ENCODE data around the gene ADGRB3.

DNA sequence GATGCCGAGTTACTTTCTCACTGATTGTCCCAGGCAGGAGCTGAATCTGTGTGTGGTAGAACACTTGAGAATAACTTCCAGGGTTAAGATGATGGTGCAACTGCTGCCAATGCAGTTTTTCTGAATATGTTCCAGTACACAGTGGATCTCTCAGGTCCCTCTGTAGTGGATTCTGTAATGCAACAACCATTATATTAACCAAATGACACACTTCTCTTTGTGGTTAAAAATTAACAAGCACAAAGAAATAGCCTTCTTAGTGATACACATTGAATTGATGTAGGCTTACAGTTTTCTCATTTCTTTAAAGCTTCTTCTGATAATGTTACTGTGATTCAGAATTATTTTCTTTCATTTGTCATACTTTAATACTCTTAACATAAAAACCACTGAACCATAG, 383.8 kb downstream of the ADGRB3 start:
- TF ChIP-seq POLR2A (IDR thresholded peaks at IDR 0.05) (no peak), CTCF (IDR thresholded peaks at IDR 0.05) (no peak)
